Tibial nerve (tissue), 4 donors: ENCODE measurements around the gene CDKN3.

ENCODE experiments used
- CTCF ChIP-seq, 5 experiments: fragments of 200-600 bp in 3 of 5; fragments of 450-650 bp in 2 of 5; sonication (generic) in 3 of 5; IDR thresholded peaks; one replicate each; pipeline ENCODE4 v1.5.1; 2016 to 2019; ENCODE audit warnings: antibody characterized with exemption in 5 of 5, mild to moderate bottlenecking in 3 of 5, moderate library complexity in 2 of 5
- EP300 ChIP-seq, 2 donors: sonication (generic); formaldehyde crosslinking; IDR thresholded peaks; one replicate each; pipeline ENCODE4 v1.6.1; 2017; ENCODE audit warnings: antibody characterized with exemption in 2 of 2, mild to moderate bottlenecking in 1 of 2
- POLR2A ChIP-seq, 2 donors: fragments of 450-650 bp; IDR thresholded peaks; one replicate each; pipeline ENCODE4 v1.6.1; 2017; ENCODE audit warnings: antibody characterized with exemption in 2 of 2, mild to moderate bottlenecking in 2 of 2, moderate library complexity in 2 of 2

GRCh38 chr14:54356172-54356571 lies 40.6 kb upstream of the CDKN3 start:
- TF ChIP-seq CTCF (IDR thresholded peaks at IDR 0.05) (no peak), POLR2A (IDR thresholded peaks at IDR 0.05) (no peak), EP300 (IDR thresholded peaks at IDR 0.05) (no peak)
